PC-9 (cell line): ENCODE measurements around the gene CELF2. TPM values are rescaled to one million over a fixed set of nuclear protein-coding genes. Genes with fewer than 3 reads are reported as not detected.

Experiments
- BruUV-seq: library from RNA; stranded (reverse); fragments of 400-500 nt; replicated peaks from 2 replicates; lab custom pipeline; 2021; lab: Mats Ljungman, UMichigan
- CTCF ChIA-PET: fragments of 300-600 bp; sonication (Branson Sonifier 250); formaldehyde crosslinking; loops from one replicate; lab custom pipeline; 2022; ENCODE audit warnings: antibody characterized with exemption; lab: Charles Lee
- POLR2A ChIA-PET: fragments of 300-600 bp; sonication (Branson Sonifier 250); formaldehyde crosslinking; loops from one replicate; lab custom pipeline; 2022; ENCODE audit warnings: antibody characterized with exemption; ENCODE audit not compliant: unreplicated experiment; lab: Charles Lee
- DNase-seq, 2 experiments: peaks; one replicate each; pipeline versions ENCODE4 v3.0.0 to v3.0.0-alpha.2; 2015 to 2022; ENCODE audit warnings: mixed read lengths in 1 of 2
- H2AFZ ChIP-seq: fragments of 200-600 bp; sonication (generic); 2 replicates; pipeline ENCODE4 v1.8.1; 2017; ENCODE audit warnings: antibody characterized with exemption
- H3F3A ChIP-seq: fragments of 200-600 bp; sonication (generic); 2 replicates; pipeline ENCODE4 v1.8.1; 2017; ENCODE audit warnings: antibody characterized with exemption, mild to moderate bottlenecking, low read depth; ENCODE audit not compliant: insufficient read depth
- H3K27ac ChIP-seq: fragments of 200-600 bp; sonication (generic); 2 replicates; pipeline ENCODE4 v1.6.1; 2016; ENCODE audit warnings: mixed run types
- H3K27me3 ChIP-seq: fragments of 200-600 bp; sonication (generic); 2 replicates; pipeline ENCODE4 v1.6.1; 2016; ENCODE audit warnings: low read depth, mixed run types; ENCODE audit not compliant: insufficient read depth
- H3K36me3 ChIP-seq: fragments of 200-600 bp; sonication (generic); 2 replicates; pipeline ENCODE4 v1.6.1; 2016; ENCODE audit warnings: low read depth, mixed run types
- H3K4me1 ChIP-seq: fragments of 200-600 bp; sonication (generic); replicated peaks from 2 replicates; pipeline ENCODE4 v1.6.1; 2016; ENCODE audit warnings: mixed run types; ENCODE audit not compliant: insufficient read depth
- H3K4me2 ChIP-seq: fragments of 200-600 bp; sonication (generic); 2 replicates; pipeline ENCODE4 v1.6.1; 2017; ENCODE audit warnings: mixed run types
- H3K4me3 ChIP-seq: fragments of 200-600 bp; sonication (generic); 2 replicates; pipeline ENCODE4 v1.6.1; 2016; ENCODE audit warnings: mixed run types
- H3K79me2 ChIP-seq: fragments of 200-600 bp; sonication (generic); 2 replicates; pipeline ENCODE4 v1.6.1; 2017; ENCODE audit warnings: low read depth, mixed run types
- H3K9me2 ChIP-seq: fragments of 200-600 bp; sonication (generic); 2 replicates; pipeline ENCODE4 v1.8.1; 2017; ENCODE audit warnings: mild to moderate bottlenecking; ENCODE audit not compliant: insufficient read depth
- H3K9me3 ChIP-seq: fragments of 200-600 bp; sonication (generic); 2 replicates; pipeline ENCODE4 v1.8.1; 2016; ENCODE audit warnings: low read depth; ENCODE audit not compliant: insufficient read depth
- H4K20me1 ChIP-seq: fragments of 200-600 bp; sonication (generic); 2 replicates; pipeline ENCODE4 v1.8.1; 2017; ENCODE audit not compliant: insufficient read depth
- EZH2 ChIP-seq: fragments of 200-600 bp; sonication (generic); IDR thresholded peaks from 2 replicates; pipeline ENCODE4 v1.8.0; 2017; ENCODE audit warnings: antibody characterized with exemption, low read depth
- intact Hi-C: fragments of 100-400 bp; cut with micrococcal nuclease; formaldehyde crosslinking; loops from one replicate; pipeline ENCODE4 v1.10.0; 2022; ENCODE audit not compliant: unreplicated experiment
- total RNA-seq: library from RNA; stranded (reverse); gene quantifications from 2 replicates; pipeline ENCODE4 v1.2.3, GENCODE V29; 2021
- TF ChIP-seq, protein P1 (sequence below): fragments of 200-600 bp; sonication (generic); conservative IDR thresholded peaks from 2 replicates; pipeline ENCODE4 v1.6.1; 2017; ENCODE audit warnings: mixed run types, antibody characterized with exemption, mild to moderate bottlenecking, moderate library complexity

Gene CELF2
- total RNA-seq, 1 experiment from 2014 or later, result not detected

- H3K9me3 ChIP-seq, result no peaks in the 10 kb centered on the region
- H3K9me2 ChIP-seq, result no peaks in the 10 kb centered on the region
- H3K4me2 ChIP-seq, result no peak overlapping the region
- no TSS peak for BruUV-seq
- no peak overlapping the region for H3K27ac ChIP-seq
- H4K20me1 ChIP-seq, result no peaks in the 10 kb centered on the region
- H3K4me1 ChIP-seq, result no peaks in the 10 kb centered on the region
- CTCF ChIA-PET, result no interaction called here
- H3F3A ChIP-seq, result no peaks in the 10 kb centered on the region
- no peak for TF ChIP-seq EZH2
- TF ChIP-seq, protein P1, sequence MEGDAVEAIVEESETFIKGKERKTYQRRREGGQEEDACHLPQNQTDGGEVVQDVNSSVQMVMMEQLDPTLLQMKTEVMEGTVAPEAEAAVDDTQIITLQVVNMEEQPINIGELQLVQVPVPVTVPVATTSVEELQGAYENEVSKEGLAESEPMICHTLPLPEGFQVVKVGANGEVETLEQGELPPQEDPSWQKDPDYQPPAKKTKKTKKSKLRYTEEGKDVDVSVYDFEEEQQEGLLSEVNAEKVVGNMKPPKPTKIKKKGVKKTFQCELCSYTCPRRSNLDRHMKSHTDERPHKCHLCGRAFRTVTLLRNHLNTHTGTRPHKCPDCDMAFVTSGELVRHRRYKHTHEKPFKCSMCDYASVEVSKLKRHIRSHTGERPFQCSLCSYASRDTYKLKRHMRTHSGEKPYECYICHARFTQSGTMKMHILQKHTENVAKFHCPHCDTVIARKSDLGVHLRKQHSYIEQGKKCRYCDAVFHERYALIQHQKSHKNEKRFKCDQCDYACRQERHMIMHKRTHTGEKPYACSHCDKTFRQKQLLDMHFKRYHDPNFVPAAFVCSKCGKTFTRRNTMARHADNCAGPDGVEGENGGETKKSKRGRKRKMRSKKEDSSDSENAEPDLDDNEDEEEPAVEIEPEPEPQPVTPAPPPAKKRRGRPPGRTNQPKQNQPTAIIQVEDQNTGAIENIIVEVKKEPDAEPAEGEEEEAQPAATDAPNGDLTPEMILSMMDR, result no peak
- H2AFZ ChIP-seq, result no peak overlapping the region
- peaks cover 81% of the 10 kb centered on the region for H3K27me3 ChIP-seq
- no peaks in the 10 kb centered on the region for H3K36me3 ChIP-seq
- intact Hi-C loops, result no loop called here
- no peak overlapping the region for H3K4me3 ChIP-seq
- POLR2A ChIA-PET, result no interaction called here
- no peaks in the 10 kb centered on the region for H3K79me2 ChIP-seq
- DNase-seq, result no peak
Observed at GRCh38 chr10:11249152-11249807, 231.6 kb downstream of the CELF2 start.

- POLR2A ChIA-PET, result no interaction called here
- intact Hi-C loops, result no loop called here
Observed at GRCh38 chr10:11249808-11250195, 232.1 kb downstream of the CELF2 start.

GRCh38 chr10:11250304-11250703 lies 232.6 kb downstream of the CELF2 start:
- H3F3A ChIP-seq, result no peaks in the 10 kb centered on the region
- DNase-seq, result no peak
- no peaks in the 10 kb centered on the region for H4K20me1 ChIP-seq
- H3K4me2 ChIP-seq, result no peak overlapping the region
- no peak overlapping the region for H2AFZ ChIP-seq
- ChIA-PET POLR2A (no interaction called here), CTCF (no interaction called here)
- H3K79me2 ChIP-seq, result no peaks in the 10 kb centered on the region
- no peaks in the 10 kb centered on the region for H3K4me1 ChIP-seq
- peaks cover 90% of the 10 kb centered on the region for H3K27me3 ChIP-seq
- BruUV-seq, result no TSS peak
- H3K27ac ChIP-seq, result no peak overlapping the region
- intact Hi-C loops, result no loop called here
- H3K9me3 ChIP-seq, result no peaks in the 10 kb centered on the region
- H3K9me2 ChIP-seq, result no peaks in the 10 kb centered on the region
- no peak overlapping the region for H3K4me3 ChIP-seq
- TF ChIP-seq EZH2, result no peak
- TF ChIP-seq, protein P1, result no peak
- H3K36me3 ChIP-seq, result no peaks in the 10 kb centered on the region

More at GRCh38 chr10:11249808-11250195, 232.1 kb downstream of the CELF2 start:
- Histone ChIP-seq H2AFZ (no peak overlapping the region), H3K4me2 (no peak overlapping the region), H3K9me2 (no peaks in the 10 kb centered on the region), H3K27ac (no peak overlapping the region), H3F3A (no peaks in the 10 kb centered on the region), H4K20me1 (no peaks in the 10 kb centered on the region), H3K79me2 (no peaks in the 10 kb centered on the region), H3K4me3 (no peak overlapping the region), H3K4me1 (no peaks in the 10 kb centered on the region), H3K27me3 (peaks cover 86% of the 10 kb centered on the region), H3K9me3 (no peaks in the 10 kb centered on the region), H3K36me3 (no peaks in the 10 kb centered on the region)
- no peak for DNase-seq
- TF ChIP-seq EZH2, result no peak
- TF ChIP-seq, protein P1, result no peak
- CTCF ChIA-PET, result no interaction called here
- no TSS peak for BruUV-seq
